ENCODE data around the gene ABHD17A. TPM values are rescaled to one million over a fixed set of nuclear protein-coding genes. Genes with fewer than 3 reads are reported as not detected.

Gene ABHD17A
- total RNA-seq, 1 donor from 2014 or later = 48.4 TPM

DNA sequence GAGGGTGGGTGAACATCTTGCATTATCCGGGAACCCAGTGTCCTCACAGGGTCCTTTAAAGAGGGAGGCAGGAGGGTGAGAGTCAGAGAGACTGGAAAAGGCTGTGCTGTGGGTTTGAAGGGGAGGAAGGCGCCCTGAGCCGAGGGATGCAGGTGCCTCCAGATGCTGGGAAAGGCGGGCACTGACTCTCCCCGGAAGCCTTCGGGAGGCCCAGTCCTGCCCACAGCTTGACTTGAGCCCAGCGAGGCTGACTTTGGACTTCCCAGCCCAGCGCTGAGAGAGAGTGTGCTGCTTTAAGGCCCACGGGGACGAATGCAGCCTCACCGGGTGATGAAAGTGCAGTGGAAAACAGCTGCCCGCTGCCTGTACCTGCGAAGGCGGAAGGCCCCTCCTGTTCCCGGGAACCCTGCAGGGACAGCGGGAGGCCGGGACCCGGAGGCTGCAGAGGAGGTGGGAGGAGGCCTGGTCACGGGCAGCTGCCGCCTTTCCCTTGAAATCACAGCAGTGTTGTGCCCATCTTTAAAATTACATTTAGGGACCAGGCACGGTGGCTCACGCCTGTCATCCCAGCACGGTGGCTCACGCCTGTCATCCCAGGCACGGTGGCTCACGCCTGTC lies 53.1 kb downstream of the ABHD17A start:
- no peak overlapping the region for H3K4me3 ChIP-seq (ENCODE audit: low read depth, low read length)
- no peak for DNase-seq (ENCODE audit: low read depth)
- no peaks in the 10 kb centered on the region for H3K27me3 ChIP-seq (ENCODE audit: control insufficient read depth, insufficient read depth, low read length)
- no peak for FAIRE-seq
- no peak for TF ChIP-seq CTCF (IDR thresholded peaks at IDR 0.05; ENCODE audit: insufficient read depth, low read length, severe bottlenecking)
- peaks cover 14% of the 10 kb centered on the region for H3K36me3 ChIP-seq (ENCODE audit: control insufficient read depth, insufficient read depth, low read length)

DNA sequence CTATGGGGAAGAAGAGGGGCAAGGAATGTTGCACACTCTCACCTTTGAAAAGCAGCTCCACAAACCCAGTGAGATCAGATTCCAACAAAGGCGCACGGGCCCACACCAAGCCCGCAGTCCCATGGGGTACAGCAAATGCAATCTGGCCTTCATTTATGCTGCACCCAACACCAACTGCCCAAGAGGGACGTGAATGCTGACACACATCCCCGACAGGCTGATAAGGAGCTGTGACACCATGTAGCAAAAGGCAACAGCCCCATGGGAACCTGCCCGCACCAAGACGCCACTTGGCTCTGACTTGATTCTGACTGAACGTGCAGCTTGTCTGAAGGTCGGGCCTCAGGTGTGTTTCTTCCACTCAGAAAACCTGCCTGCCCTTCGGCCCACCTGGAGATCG lies 54.3 kb downstream of the ABHD17A start:
- Histone ChIP-seq H3K4me3 (ENCODE audit: low read depth, low read length) (no peak overlapping the region), H3K27me3 (ENCODE audit: control insufficient read depth, insufficient read depth, low read length) (no peaks in the 10 kb centered on the region), H3K36me3 (ENCODE audit: control insufficient read depth, insufficient read depth, low read length) (peaks cover 17% of the 10 kb centered on the region)
- no peak for TF ChIP-seq CTCF (IDR thresholded peaks at IDR 0.05; ENCODE audit: insufficient read depth, low read length, severe bottlenecking)
- FAIRE-seq (no peak), DNase-seq (ENCODE audit: low read depth) (no peak)

- DNase-seq (ENCODE audit: low read depth) = no peak
- TF ChIP-seq CTCF (IDR thresholded peaks at IDR 0.05; ENCODE audit: insufficient read depth, low read length, severe bottlenecking) = no peak
- no peak overlapping the region for H3K4me3 ChIP-seq (ENCODE audit: low read depth, low read length)
- no peaks in the 10 kb centered on the region for H3K27me3 ChIP-seq (ENCODE audit: control insufficient read depth, insufficient read depth, low read length)
- H3K36me3 ChIP-seq (ENCODE audit: control insufficient read depth, insufficient read depth, low read length) = peaks cover 19% of the 10 kb centered on the region
- FAIRE-seq = no peak
Measured at GRCh38 chr19:1830568-1830967, 54.7 kb downstream of the ABHD17A start.

DNA sequence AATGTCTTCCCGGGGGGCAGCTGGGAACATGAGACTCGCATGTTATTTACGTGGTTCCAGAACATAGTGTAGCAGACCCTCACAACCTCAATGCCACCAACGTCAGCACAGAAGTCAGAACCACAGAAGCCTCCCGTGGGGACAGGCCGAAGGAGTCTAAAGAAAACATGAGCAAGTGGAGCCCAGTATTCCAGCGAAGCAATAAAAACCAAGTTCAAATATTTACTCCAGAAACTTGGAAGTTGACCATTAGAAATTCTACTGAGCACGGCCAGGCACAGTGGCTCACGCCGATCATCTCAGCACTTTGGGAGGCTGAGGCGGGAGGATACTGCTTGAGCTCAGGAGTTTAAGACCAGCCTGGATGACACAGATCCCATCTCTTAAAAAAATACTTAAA lies 55.3 kb downstream of the ABHD17A start:
- TF ChIP-seq CTCF (IDR thresholded peaks at IDR 0.05; ENCODE audit: insufficient read depth, low read length, severe bottlenecking) = no peak

GRCh38 chr19:1828279-1829238 lies 56.7 kb downstream of the ABHD17A start:
- DNase-seq (ENCODE audit: low read depth) (no peak), FAIRE-seq (no peak)
- Histone ChIP-seq H3K27me3 (ENCODE audit: control insufficient read depth, insufficient read depth, low read length) (no peaks in the 10 kb centered on the region), H3K36me3 (ENCODE audit: control insufficient read depth, insufficient read depth, low read length) (peaks cover 19% of the 10 kb centered on the region), H3K4me3 (ENCODE audit: low read depth, low read length) (no peak overlapping the region)
- no peak for TF ChIP-seq CTCF (IDR thresholded peaks at IDR 0.05; ENCODE audit: insufficient read depth, low read length, severe bottlenecking)

More for the DNA sequence above, 55.3 kb downstream of the ABHD17A start:
- H3K4me3 ChIP-seq (ENCODE audit: low read depth, low read length) = no peak overlapping the region
- DNase-seq (ENCODE audit: low read depth) (no peak), FAIRE-seq (no peak)
- H3K27me3 ChIP-seq (ENCODE audit: control insufficient read depth, insufficient read depth, low read length) = no peaks in the 10 kb centered on the region
- H3K36me3 ChIP-seq (ENCODE audit: control insufficient read depth, insufficient read depth, low read length) = peaks cover 19% of the 10 kb centered on the region
